Measurements from ENCODE around the gene FRMPD4.

DNA sequence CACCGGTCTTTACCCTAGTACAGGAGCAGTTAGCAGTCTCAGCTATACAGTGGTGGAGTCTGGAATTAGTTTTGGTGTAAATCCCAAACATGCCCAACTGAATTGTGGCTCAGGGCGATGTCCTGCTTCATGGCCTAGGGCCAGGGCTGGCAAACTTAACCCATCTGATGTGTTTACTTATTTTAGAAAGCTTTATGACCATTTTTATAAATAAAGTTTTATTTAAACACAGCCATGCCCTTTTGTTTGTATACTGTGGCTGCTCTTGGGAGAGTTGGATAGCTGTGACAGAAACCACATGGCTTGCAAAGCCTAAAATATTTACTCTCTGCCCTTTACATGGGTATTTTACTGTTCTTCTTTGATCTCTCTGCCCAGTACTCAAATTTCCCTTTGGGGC is 7.1 kb downstream of the FRMPD4 start:
- TF ChIP-seq FOXK2 (IDR thresholded peaks at IDR 0.05) (no peak), SP1 (IDR thresholded peaks at IDR 0.05) (no peak), L3MBTL2 (conservative IDR thresholded peaks at IDR 0.05) (no peak), BHLHE40 (IDR thresholded peaks at IDR 0.05; ENCODE audit: borderline replicate concordance) (no peak), ZNF384 (IDR thresholded peaks at IDR 0.05) (no peak), FOXM1 (IDR thresholded peaks at IDR 0.05; ENCODE audit: borderline replicate concordance) (no peak), ELF4 (IDR thresholded peaks at IDR 0.05) (no peak), SUZ12 (IDR thresholded peaks at IDR 0.05) (no peak), NFRKB (IDR thresholded peaks at IDR 0.05) (no peak), FOXA1 (IDR thresholded peaks at IDR 0.05) (no peak), HDGF (IDR thresholded peaks at IDR 0.05; ENCODE audit: borderline replicate concordance) (no peak)

All from HEK293T (cell line).